IPS-15b (cell line): Measurements from ENCODE around the gene CABP7.

Source experiments
- H3K27me3 ChIP-seq: one replicate; pipeline ENCODE4 v1.6.1; 2013; ENCODE audit warnings: low read length; ENCODE audit not compliant: control insufficient read depth, insufficient read depth
- H3K36me3 ChIP-seq: one replicate; pipeline ENCODE4 v1.6.1; 2013; ENCODE audit warnings: low read length; ENCODE audit not compliant: control insufficient read depth, insufficient read depth
- H3K4me1 ChIP-seq: one replicate; pipeline ENCODE4 v1.6.1; 2013; ENCODE audit warnings: mild to moderate bottlenecking, low read length; ENCODE audit not compliant: control insufficient read depth, insufficient read depth
- H3K4me3 ChIP-seq: one replicate; pipeline ENCODE4 v1.5.1; 2013; ENCODE audit warnings: low read depth, low read length
- H3K9ac ChIP-seq: one replicate; pipeline ENCODE4 v1.6.1; 2013; ENCODE audit warnings: low read depth, mild to moderate bottlenecking, low read length
- H3K9me3 ChIP-seq: one replicate; pipeline ENCODE4 v1.6.1; 2013; ENCODE audit warnings: mild to moderate bottlenecking, low read length; ENCODE audit not compliant: control insufficient read depth, insufficient read depth

CABP7 gene

DNA sequence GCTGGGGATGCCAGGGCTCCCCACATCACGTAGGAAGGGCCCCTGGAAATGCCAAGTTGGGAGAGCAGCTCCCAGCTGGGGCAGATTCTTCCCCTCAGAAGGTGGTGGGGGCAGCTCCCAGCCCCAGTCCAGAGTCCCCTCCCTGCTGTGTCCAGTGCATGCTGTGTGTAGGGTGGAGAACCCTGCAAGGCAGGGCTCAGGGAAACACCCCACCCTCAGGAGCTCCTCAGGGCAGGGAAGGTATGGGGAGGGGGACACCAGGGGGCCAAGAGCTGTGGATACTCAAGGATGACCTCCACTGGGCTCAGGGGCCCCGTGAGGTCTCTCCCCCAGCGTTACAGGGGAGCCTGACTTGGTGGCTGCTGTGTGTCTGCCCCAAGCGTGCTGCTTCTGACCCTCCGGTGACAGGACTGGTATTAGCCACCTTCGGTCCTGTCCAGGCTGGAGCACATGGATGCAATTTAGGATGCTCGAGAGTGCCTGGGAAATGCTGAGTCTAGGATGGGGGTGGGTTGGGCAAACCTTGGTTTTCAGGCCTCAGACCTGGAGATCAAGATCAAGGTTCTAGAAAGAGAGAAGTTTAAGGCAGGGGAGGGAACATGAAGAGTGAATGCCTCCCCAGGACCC, 16.1 kb upstream of the CABP7 start:
- Histone ChIP-seq H3K4me3 (peak overlapping the region; percentile 46), H3K36me3 (no peaks in the 10 kb centered on the region), H3K4me1 (peaks cover 34% of the 10 kb centered on the region), H3K27me3 (peaks cover 16% of the 10 kb centered on the region), H3K9me3 (no peaks in the 10 kb centered on the region), H3K9ac (no peak overlapping the region)

DNA sequence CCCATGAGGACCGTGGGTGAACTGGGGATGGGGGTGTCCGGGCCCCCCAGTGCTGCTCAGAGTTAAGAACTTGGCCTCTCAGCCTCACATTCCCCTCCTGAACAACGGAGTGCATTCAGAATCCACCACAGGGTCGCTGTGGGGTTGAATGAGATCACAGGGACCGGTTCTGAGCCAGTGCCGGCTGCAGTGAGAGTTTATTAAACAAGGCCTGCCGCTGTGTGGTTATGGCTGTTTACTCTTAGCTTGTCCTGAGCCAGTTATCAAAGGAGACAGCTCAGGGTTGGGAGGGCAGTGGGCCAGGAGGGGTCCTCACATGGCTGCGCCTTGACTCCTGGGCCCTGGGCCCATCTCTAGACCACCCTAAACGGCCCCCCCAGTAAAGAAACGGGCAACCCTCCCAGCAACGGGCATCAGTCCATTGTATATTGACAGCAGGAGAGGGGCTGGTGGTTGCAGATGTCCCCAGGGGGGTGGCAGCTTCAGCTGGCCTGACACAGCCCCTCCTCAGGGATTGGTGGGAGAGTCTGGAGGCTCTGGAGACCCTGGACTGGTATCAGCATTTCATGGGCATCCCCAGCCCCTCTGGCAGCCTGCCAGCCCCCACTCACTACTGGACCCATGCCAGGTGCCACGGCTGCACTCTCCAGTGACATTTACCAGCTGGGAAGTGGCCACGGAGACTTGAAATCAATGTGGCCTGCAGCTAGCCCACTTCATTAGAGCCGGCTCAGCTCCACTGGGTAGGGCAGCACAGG, 15.1 kb upstream of the CABP7 start:
- peaks cover 34% of the 10 kb centered on the region for H3K4me1 ChIP-seq
- no peaks in the 10 kb centered on the region for H3K9me3 ChIP-seq
- H3K9ac ChIP-seq: no peak overlapping the region
- H3K36me3 ChIP-seq: no peaks in the 10 kb centered on the region
- H3K27me3 ChIP-seq: peaks cover 16% of the 10 kb centered on the region
- no peak overlapping the region for H3K4me3 ChIP-seq

DNA sequence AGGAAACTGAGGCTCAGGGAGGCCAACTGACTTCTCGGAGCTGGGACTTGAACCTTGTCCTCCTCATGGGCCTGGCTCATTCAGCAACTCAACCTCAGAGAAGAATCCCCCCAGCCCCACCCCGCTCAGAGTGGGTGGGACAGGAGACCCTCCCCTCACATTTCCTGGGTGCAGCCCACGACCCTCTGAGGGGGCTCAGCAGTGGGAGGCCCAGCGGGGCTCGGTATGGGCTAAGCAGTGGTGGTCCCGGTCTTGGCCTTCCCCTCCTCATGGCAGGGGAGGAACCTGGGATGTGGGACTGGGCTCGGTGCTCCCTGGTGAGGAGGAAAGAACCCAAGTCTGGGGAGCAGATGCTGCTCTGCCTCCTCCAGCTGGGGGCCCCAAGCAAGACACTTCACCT, 14.2 kb upstream of the CABP7 start:
- Histone ChIP-seq H3K9ac (no peak overlapping the region), H3K27me3 (peaks cover 16% of the 10 kb centered on the region), H3K4me1 (peaks cover 34% of the 10 kb centered on the region)

DNA sequence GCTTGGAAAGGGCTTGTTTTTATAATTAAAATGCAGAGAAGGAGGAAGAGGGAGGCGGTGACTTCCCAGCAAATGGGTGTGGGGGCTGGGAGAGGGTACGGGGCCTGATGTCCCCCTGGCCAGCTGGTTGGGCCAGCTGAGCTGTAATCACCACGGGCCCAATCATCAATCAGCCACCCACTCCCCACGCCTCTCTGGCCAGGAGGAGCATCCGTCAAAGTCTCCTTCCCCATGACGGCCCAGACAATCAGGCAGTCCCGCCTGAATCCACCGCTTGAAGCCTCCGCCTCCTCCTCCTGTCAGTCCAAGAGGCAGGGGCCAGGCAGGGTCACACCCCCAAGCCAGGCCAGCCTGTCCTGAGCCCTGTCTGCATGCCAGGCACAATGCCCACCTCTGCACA, 13.3 kb upstream of the CABP7 start:
- Histone ChIP-seq H3K4me3 (no peak overlapping the region), H3K27me3 (peaks cover 11% of the 10 kb centered on the region)

More for the DNA sequence above, 14.2 kb upstream of the CABP7 start:
- Histone ChIP-seq H3K36me3 (no peaks in the 10 kb centered on the region), H3K4me3 (no peak overlapping the region), H3K9me3 (no peaks in the 10 kb centered on the region)

DNA sequence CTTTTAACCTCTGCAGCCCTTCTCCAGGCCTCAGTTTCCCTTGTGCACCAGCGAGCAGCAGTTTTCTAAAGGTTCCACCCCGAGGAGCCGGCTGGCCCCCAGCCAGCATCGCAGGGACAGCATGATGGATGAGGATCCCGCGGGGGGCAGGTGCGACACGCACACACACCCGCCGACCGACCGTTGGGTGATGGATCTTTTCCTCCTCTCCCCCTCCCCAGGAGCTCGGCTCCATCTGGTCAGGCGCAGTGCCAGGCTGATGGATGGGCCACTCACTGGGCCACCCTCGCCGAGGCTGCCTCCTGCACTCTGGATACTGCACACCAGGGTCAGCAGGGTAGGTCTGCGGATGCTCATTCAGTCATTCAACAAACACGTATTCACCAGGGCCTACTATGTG, 12.8 kb upstream of the CABP7 start:
- peaks cover 22% of the 10 kb centered on the region for H3K4me1 ChIP-seq

More for the DNA sequence above, 13.3 kb upstream of the CABP7 start:
- H3K4me1 ChIP-seq: peaks cover 27% of the 10 kb centered on the region
- H3K9me3 ChIP-seq: no peaks in the 10 kb centered on the region
- H3K9ac ChIP-seq: no peak overlapping the region
- no peaks in the 10 kb centered on the region for H3K36me3 ChIP-seq

DNA sequence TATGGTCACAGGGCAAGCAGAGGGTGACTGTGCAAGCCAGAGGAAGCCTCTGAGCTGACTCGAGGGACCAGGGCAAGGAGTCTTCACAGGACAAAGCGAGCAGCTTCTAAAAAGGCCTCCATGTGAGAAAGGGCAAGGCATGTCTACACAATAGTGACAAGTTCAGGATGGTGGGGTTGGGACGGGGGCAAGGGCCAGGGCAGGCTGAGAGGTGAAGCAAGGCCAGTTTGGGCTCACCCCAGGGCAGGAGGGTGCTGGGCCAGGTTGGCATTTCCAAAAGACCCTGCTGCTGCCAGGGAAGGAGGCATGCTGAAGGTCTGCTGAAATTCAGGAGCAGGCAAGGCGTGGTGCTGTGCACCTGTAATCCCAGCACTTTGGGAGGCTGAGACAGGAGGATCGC, 12.3 kb upstream of the CABP7 start:
- Histone ChIP-seq H3K4me3 (no peak overlapping the region), H3K27me3 (peaks cover 7% of the 10 kb centered on the region), H3K36me3 (no peaks in the 10 kb centered on the region), H3K9me3 (no peaks in the 10 kb centered on the region), H3K9ac (no peak overlapping the region), H3K4me1 (peaks cover 18% of the 10 kb centered on the region)

More for the DNA sequence above, 12.8 kb upstream of the CABP7 start:
- Histone ChIP-seq H3K27me3 (peaks cover 7% of the 10 kb centered on the region), H3K36me3 (no peaks in the 10 kb centered on the region), H3K9ac (no peak overlapping the region), H3K4me3 (no peak overlapping the region), H3K9me3 (no peaks in the 10 kb centered on the region)

DNA sequence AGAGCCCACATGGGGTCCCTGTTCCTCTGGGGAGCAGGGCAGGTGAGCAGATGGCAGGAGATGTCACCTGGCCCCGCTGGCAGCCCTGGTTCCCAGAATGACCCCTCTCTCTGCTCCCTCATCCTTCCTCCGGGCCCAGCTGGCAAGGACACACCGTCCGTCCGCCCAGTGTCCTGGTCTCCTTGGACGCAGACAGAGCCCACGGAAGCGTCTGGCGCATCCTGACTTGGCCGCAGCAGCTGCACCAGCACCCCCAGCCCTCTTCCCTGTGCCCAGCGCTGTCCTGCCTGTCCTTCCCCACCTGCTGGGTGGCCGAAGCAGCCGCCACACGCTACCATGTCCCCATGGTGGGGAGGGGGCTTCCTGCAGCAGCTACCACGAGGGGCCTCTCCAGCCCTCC, 9.6 kb upstream of the CABP7 start:
- peaks cover 2% of the 10 kb centered on the region for H3K27me3 ChIP-seq
- H3K9ac ChIP-seq: no peak overlapping the region
- H3K4me1 ChIP-seq: peaks cover 4% of the 10 kb centered on the region
- no peaks in the 10 kb centered on the region for H3K36me3 ChIP-seq
- no peaks in the 10 kb centered on the region for H3K9me3 ChIP-seq
- no peak overlapping the region for H3K4me3 ChIP-seq

DNA sequence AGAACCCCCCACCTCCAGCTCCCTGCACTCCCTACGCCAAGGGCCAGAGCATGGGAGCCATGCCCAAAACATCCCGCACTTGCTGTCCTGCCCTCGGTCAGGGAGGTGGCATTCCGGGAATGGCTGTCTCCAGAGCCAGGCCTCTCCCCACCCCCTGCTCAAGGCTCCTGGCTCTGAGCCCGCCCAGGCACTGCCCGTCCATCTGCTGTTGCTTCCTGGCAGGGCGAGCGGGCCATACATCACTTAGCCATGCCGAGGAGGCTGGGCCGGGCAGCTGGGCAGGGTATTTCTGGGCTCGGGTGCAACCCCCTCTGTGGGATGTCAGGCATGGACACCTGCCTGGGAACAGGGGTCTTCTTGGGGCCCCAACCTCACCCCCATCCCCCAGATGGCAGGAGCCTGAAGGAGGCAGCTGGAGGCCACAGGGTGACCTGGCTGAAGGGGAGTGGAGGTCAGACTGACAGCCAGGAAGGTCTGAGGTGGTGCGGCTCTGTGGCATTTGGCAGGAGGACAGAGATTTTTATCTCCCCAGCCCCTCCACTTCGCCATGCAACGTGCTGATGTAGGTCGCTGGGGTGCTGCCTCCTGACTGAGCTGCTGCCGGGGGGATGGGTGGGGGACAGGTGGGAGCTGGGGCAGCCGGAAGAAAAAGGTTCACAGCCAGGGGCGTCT, 8.7 kb upstream of the CABP7 start:
- H3K4me1 ChIP-seq: peaks cover 1% of the 10 kb centered on the region
- peaks cover 2% of the 10 kb centered on the region for H3K27me3 ChIP-seq
- H3K36me3 ChIP-seq: no peaks in the 10 kb centered on the region
- H3K9ac ChIP-seq: no peak overlapping the region
- no peak overlapping the region for H3K4me3 ChIP-seq
- H3K9me3 ChIP-seq: no peaks in the 10 kb centered on the region

DNA sequence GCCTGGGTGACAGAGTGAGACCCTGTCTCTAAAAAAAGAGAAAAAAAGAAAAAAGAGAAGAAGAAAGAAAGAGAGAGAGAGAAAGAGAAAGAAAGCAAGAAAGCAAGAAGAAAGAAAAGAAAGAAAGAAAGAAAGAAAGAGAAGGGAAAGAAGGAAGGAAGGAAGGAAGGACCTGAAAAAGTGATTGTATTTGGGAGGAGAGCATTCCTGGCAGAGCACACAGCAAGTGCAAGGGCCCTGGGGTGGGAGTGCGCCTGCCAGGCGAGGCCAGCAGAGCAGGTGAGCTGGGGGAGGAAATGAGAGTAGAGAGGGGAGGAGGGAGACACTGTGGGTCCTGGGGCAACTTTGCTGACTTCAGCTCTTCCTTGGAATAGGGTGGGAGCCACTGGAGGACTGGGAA, 7.7 kb upstream of the CABP7 start:
- H3K27me3 ChIP-seq: peaks cover 2% of the 10 kb centered on the region

DNA sequence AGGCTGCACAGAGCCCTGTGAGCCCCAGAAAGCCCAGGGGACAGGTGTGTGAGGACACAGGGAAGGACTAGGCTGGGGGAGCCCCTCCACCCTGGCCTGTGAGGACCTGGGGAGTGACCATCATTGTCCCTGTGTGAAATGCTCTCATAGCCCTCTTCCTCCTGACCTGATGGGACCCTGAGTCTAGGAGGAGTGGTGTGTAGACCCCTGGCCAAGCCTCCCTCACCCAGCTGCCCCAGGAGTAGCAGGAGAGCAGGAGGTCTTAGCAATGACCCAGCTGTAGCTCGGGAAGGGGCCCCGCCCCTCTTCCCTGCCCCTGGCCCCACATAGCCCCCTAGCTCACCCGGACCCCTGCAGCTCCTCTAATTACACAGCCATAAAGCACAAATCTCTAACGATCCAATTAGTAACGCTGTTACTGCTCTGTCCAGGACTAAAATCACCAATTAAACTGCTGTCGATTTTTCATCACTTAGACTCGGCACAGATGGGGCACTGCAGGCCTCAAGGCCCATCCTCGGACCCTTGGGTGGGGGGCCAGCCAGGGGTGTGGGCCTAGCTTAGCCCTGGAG, 6.6 kb upstream of the CABP7 start:
- Histone ChIP-seq H3K36me3 (no peaks in the 10 kb centered on the region), H3K9me3 (no peaks in the 10 kb centered on the region), H3K4me1 (no peaks in the 10 kb centered on the region), H3K9ac (no peak overlapping the region), H3K4me3 (no peak overlapping the region), H3K27me3 (peaks cover 6% of the 10 kb centered on the region)

More for the DNA sequence above, 7.7 kb upstream of the CABP7 start:
- no peaks in the 10 kb centered on the region for H3K4me1 ChIP-seq
- H3K9ac ChIP-seq: no peak overlapping the region
- H3K4me3 ChIP-seq: no peak overlapping the region
- H3K9me3 ChIP-seq: no peaks in the 10 kb centered on the region
- H3K36me3 ChIP-seq: no peaks in the 10 kb centered on the region

DNA sequence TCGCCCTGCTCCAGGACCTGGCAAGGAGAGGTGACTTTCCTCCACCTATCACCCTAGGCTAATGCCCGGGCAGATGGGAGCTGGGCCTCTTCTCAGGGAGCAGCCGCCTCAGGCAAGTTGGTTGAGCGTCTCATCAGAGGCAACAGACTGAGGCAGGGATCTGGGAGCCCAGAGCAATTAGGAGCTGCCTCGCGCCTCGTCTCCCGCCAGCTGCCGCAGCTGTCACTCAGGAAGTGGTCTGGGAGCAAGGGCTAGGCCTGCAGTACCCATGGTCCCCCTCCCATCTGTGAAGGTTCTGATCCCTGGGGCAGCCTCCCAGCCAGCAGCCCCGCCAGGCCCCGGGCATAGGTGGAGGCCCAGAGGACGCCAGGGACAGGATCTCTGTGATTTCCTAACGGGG, 4.6 kb upstream of the CABP7 start:
- Histone ChIP-seq H3K4me3 (no peak overlapping the region), H3K4me1 (no peaks in the 10 kb centered on the region), H3K36me3 (no peaks in the 10 kb centered on the region), H3K9ac (no peak overlapping the region), H3K9me3 (no peaks in the 10 kb centered on the region), H3K27me3 (peaks cover 20% of the 10 kb centered on the region)
